Fibroblast of lung (primary cell): ENCODE results near the gene TENM4. TPM values are rescaled to one million over a fixed set of nuclear protein-coding genes. Genes with fewer than 3 reads are reported as not detected.

ENCODE experiments used
- DNase-seq, 2 donors: peaks; one replicate each; pipeline versions ENCODE4 v3.0.0 to v3.0.0-alpha.2; 2010; ENCODE audit warnings: low read depth in 2 of 2
- H2AFZ ChIP-seq: 2 replicates; pipeline ENCODE4 v1.5.1; 2012; ENCODE audit warnings: low read length, control low read depth, inconsistent platforms
- H3K27ac ChIP-seq: 2 replicates; pipeline ENCODE4 v1.5.1; 2011; ENCODE audit warnings: low read length, control low read depth; ENCODE audit not compliant: insufficient read depth
- H3K27me3 ChIP-seq: 2 replicates; pipeline ENCODE4 v1.5.1; 2011; ENCODE audit warnings: mild to moderate bottlenecking, low read length; ENCODE audit not compliant: control insufficient read depth, insufficient read depth
- H3K36me3 ChIP-seq: 2 replicates; pipeline ENCODE4 v1.5.1; 2011; ENCODE audit warnings: low read length; ENCODE audit not compliant: control insufficient read depth, insufficient read depth
- H3K4me1 ChIP-seq: 2 replicates; pipeline ENCODE4 v1.5.1; 2011; ENCODE audit warnings: low read length; ENCODE audit not compliant: control insufficient read depth, insufficient read depth; ENCODE audit errors: extremely low read depth
- H3K4me2 ChIP-seq: 2 replicates; pipeline ENCODE4 v1.5.1; 2011; ENCODE audit warnings: low read length, control low read depth; ENCODE audit not compliant: insufficient read depth; ENCODE audit errors: extremely low read depth
- H3K4me3 ChIP-seq, 4 experiments: fragments of 200-600 bp in 1 of 4; sonication (generic) in 1 of 4; replicated peaks in 1 of 4; 2 replicates each; pipeline ENCODE4 v1.5.1; 2011 to 2016; ENCODE audit warnings: low read length in 4 of 4, low read depth in 3 of 4, mild to moderate bottlenecking in 3 of 4, control low read depth in 2 of 4, inconsistent platforms in 1 of 4, mixed read lengths in 1 of 4; ENCODE audit not compliant: insufficient read depth in 1 of 4; ENCODE audit errors: control extremely low read depth in 1 of 4
- H3K79me2 ChIP-seq: 2 replicates; pipeline ENCODE4 v1.5.1; 2012; ENCODE audit warnings: mild to moderate bottlenecking, low read length, inconsistent platforms; ENCODE audit not compliant: control insufficient read depth, insufficient read depth
- H3K9ac ChIP-seq: 2 replicates; pipeline ENCODE4 v1.5.1; 2011; ENCODE audit warnings: mild to moderate bottlenecking, low read length, control low read depth; ENCODE audit not compliant: insufficient read depth
- H3K9me3 ChIP-seq: 2 replicates; pipeline ENCODE4 v1.5.1; 2012; ENCODE audit warnings: low read depth, low read length; ENCODE audit not compliant: control insufficient read depth, insufficient read depth
- H4K20me1 ChIP-seq: 2 replicates; pipeline ENCODE4 v1.5.1; 2011; ENCODE audit warnings: low read length; ENCODE audit not compliant: control insufficient read depth, insufficient read depth; ENCODE audit errors: extremely low read depth
- EZH2 ChIP-seq: IDR thresholded peaks from 2 replicates; pipeline ENCODE4 v1.5.1; 2012; ENCODE audit warnings: low read length, control low read depth, mild to moderate bottlenecking; ENCODE audit errors: missing control alignments
- polyA plus RNA-seq, 2 donors: library from polyadenylated mRNA; depleted of rRNA in 1 of 2; stranded (reverse) in 1 of 2; unstranded in 1 of 2; fragments of >200 nt; gene quantifications; 2 replicates each; pipeline ENCODE4 v1.2.1, GENCODE V29; 2011 to 2012; ENCODE audit warnings: missing spikeins in 1 of 2
- total RNA-seq: library from RNA; depleted of rRNA; stranded (reverse); fragments of >200 nt; gene quantifications from 2 replicates; pipeline ENCODE4 v1.2.1, GENCODE V29; 2014
- TF ChIP-seq, protein P1 (sequence below), 2 donors: IDR thresholded peaks in 1 of 2; conservative IDR thresholded peaks in 1 of 2; 1 replicate in 1 of 2; 2 replicates in 1 of 2; pipeline ENCODE4 v1.5.1; 2011 to 2012; ENCODE audit warnings: low read length in 2 of 2, control low read depth in 1 of 2, inconsistent platforms in 1 of 2, low read depth in 1 of 2, mild to moderate bottlenecking in 1 of 2

TENM4 gene
- total and polyA plus RNA-seq, 2 donors (not counting 1 experiment from before 2014, with no cell fraction given), result 4.6 to 48.4 TPM

DNA sequence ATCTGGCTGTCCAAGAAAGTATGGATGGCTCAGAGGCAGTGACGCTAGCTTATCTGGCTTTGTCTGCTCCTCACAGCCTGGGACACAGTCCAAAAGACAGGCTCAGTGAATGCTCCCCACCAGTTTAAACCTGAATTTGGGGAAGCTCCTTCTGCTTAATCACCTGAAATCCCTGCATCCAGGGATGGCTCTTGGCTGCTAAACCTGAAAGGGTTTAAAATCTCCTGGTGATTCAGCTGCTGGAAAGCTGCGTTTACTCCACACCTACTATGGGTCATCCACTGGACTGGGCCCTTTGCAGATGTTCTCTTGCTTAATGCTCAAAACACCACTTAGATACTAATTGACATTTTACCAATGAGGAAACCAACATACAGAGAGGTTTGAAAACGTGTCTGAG, 564.2 kb downstream of the TENM4 start:
- peaks cover 3% of the 10 kb centered on the region for H3K36me3 ChIP-seq
- no peak overlapping the region for H2AFZ ChIP-seq
- H4K20me1 ChIP-seq, result no peaks in the 10 kb centered on the region
- no peak for DNase-seq
- TF ChIP-seq, protein P1, sequence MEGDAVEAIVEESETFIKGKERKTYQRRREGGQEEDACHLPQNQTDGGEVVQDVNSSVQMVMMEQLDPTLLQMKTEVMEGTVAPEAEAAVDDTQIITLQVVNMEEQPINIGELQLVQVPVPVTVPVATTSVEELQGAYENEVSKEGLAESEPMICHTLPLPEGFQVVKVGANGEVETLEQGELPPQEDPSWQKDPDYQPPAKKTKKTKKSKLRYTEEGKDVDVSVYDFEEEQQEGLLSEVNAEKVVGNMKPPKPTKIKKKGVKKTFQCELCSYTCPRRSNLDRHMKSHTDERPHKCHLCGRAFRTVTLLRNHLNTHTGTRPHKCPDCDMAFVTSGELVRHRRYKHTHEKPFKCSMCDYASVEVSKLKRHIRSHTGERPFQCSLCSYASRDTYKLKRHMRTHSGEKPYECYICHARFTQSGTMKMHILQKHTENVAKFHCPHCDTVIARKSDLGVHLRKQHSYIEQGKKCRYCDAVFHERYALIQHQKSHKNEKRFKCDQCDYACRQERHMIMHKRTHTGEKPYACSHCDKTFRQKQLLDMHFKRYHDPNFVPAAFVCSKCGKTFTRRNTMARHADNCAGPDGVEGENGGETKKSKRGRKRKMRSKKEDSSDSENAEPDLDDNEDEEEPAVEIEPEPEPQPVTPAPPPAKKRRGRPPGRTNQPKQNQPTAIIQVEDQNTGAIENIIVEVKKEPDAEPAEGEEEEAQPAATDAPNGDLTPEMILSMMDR (conservative IDR thresholded peaks at IDR 0.05 in 1 of 2, IDR thresholded peaks at IDR 0.05 in 1 of 2; ENCODE audit: low read depth in 1 of 2, low read length in 2 of 2), result no peak
- no peak for TF ChIP-seq EZH2
- no peak overlapping the region for H3K27ac ChIP-seq
- no peaks in the 10 kb centered on the region for H3K4me1 ChIP-seq
- H3K27me3 ChIP-seq, result no peaks in the 10 kb centered on the region
- no peak overlapping the region for H3K4me2 ChIP-seq
- no peaks in the 10 kb centered on the region for H3K79me2 ChIP-seq
- no peak overlapping the region for H3K9ac ChIP-seq
- no peak overlapping the region for H3K4me3 ChIP-seq
- H3K9me3 ChIP-seq, result no peaks in the 10 kb centered on the region

DNA sequence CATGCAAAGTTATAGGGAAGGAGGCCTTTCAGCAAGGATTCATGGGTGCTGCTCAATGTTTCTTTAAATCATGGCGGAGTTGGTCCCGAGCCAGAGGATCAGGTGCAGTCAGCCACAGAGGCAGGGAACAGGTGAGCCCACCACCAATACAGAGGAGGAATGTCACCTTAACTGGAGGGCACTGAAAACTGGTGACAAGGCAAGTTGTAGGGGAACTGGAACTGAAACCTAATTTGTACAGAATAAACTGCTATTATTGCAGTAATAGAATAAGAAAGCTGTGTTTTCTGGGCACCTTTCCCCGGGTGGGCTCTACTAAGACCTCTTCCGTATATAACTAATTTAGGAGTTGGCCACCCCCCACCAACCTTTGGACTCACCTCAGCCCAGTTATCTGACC, 570.2 kb downstream of the TENM4 start:
- H3K4me3 ChIP-seq, result no peak overlapping the region
- H3K27me3 ChIP-seq, result no peaks in the 10 kb centered on the region
- no peaks in the 10 kb centered on the region for H3K79me2 ChIP-seq
- no peak overlapping the region for H3K9ac ChIP-seq
- DNase-seq, result no peak
- H4K20me1 ChIP-seq, result no peaks in the 10 kb centered on the region
- no peak overlapping the region for H3K4me2 ChIP-seq
- no peaks in the 10 kb centered on the region for H3K36me3 ChIP-seq
- no peaks in the 10 kb centered on the region for H3K4me1 ChIP-seq
- no peaks in the 10 kb centered on the region for H3K9me3 ChIP-seq
- no peak overlapping the region for H2AFZ ChIP-seq
- TF ChIP-seq, protein P1 (conservative IDR thresholded peaks at IDR 0.05 in 1 of 2, IDR thresholded peaks at IDR 0.05 in 1 of 2; ENCODE audit: low read depth in 1 of 2, low read length in 2 of 2), result no peak
- no peak for TF ChIP-seq EZH2
- H3K27ac ChIP-seq, result no peak overlapping the region

DNA sequence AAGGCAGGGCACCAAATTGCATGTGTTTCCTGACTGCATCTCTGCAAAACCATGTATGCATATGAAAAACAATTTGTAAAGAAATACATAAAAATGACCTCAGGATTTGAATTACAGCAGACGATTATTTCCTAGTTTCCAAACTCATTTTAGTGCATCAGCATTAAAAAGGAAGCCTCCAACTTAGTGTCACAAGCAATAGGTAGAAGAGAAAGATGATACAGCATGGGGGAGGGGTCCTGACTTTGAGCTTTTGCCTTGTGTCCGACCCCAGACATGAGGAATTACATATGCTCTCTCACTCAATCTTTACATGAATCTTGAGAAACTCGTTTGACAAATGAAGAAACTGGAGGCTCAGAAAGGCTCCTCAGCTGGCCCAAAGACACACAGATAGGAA, 571.5 kb downstream of the TENM4 start:
- H3K36me3 ChIP-seq, result no peaks in the 10 kb centered on the region
- no peaks in the 10 kb centered on the region for H3K27me3 ChIP-seq
- H3K4me1 ChIP-seq, result no peaks in the 10 kb centered on the region
- H3K9ac ChIP-seq, result no peak overlapping the region
- H3K4me2 ChIP-seq, result no peak overlapping the region
- no peaks in the 10 kb centered on the region for H3K79me2 ChIP-seq
- H3K9me3 ChIP-seq, result no peaks in the 10 kb centered on the region
- H2AFZ ChIP-seq, result no peak overlapping the region
- no peak overlapping the region for H3K27ac ChIP-seq
- no peak for DNase-seq
- no peaks in the 10 kb centered on the region for H4K20me1 ChIP-seq
- TF ChIP-seq, protein P1 (conservative IDR thresholded peaks at IDR 0.05 in 1 of 2, IDR thresholded peaks at IDR 0.05 in 1 of 2; ENCODE audit: low read depth in 1 of 2, low read length in 2 of 2), result no peak
- TF ChIP-seq EZH2, result no peak
- H3K4me3 ChIP-seq, result no peak overlapping the region
